GM21367 (cell line): ENCODE measurements around the gene EFCAB6.

Experiments used
- ATAC-seq: cut with Tn5 transposase; IDR thresholded peaks from one replicate; pipeline ENCODE4 v1.9.1; 2021; ENCODE audit not compliant: unreplicated experiment

The EFCAB6 gene

GRCh38 chr22:43600265-43600664 is 211.8 kb downstream of the EFCAB6 start:
- ATAC-seq: no peak

GRCh38 chr22:43592476-43592875 is 219.6 kb downstream of the EFCAB6 start:
- no peak for ATAC-seq

GRCh38 chr22:43591380-43591779 is 220.7 kb downstream of the EFCAB6 start:
- no peak for ATAC-seq

GRCh38 chr22:43587574-43587973 is 224.5 kb downstream of the EFCAB6 start:
- ATAC-seq: no peak

- ATAC-seq: no peak
Observed at GRCh38 chr22:43583501-43583900, 228.6 kb downstream of the EFCAB6 start.

GRCh38 chr22:43582394-43582793 is 229.7 kb downstream of the EFCAB6 start:
- ATAC-seq: no peak

- no peak for ATAC-seq
Observed at GRCh38 chr22:43580271-43580750, 231.8 kb downstream of the EFCAB6 start.

- no peak for ATAC-seq
Observed at GRCh38 chr22:43574738-43575137, 237.4 kb downstream of the EFCAB6 start.

- no peak for ATAC-seq
Observed at GRCh38 chr22:43572710-43573109, 239.4 kb downstream of the EFCAB6 start.

GRCh38 chr22:43571181-43571580 is 240.9 kb downstream of the EFCAB6 start:
- ATAC-seq: no peak

- no peak for ATAC-seq
Observed at GRCh38 chr22:43570531-43571165, 241.5 kb downstream of the EFCAB6 start.

- no peak for ATAC-seq
Observed at GRCh38 chr22:43569111-43569510, 243.0 kb downstream of the EFCAB6 start.

GRCh38 chr22:43567691-43568324 is 244.3 kb downstream of the EFCAB6 start:
- ATAC-seq: no peak

- no peak for ATAC-seq
Observed at GRCh38 chr22:43566561-43567332, 245.4 kb downstream of the EFCAB6 start.

GRCh38 chr22:43566021-43566420 is 246.1 kb downstream of the EFCAB6 start:
- ATAC-seq: no peak

GRCh38 chr22:43564859-43565258 is 247.2 kb downstream of the EFCAB6 start:
- no peak for ATAC-seq

GRCh38 chr22:43563571-43563970 is 248.5 kb downstream of the EFCAB6 start:
- no peak for ATAC-seq

- no peak for ATAC-seq
Observed at GRCh38 chr22:43562843-43563242, 249.3 kb downstream of the EFCAB6 start.

GRCh38 chr22:43561415-43562178 is 250.5 kb downstream of the EFCAB6 start:
- ATAC-seq: no peak

GRCh38 chr22:43560651-43561050 is 251.5 kb downstream of the EFCAB6 start:
- ATAC-seq: no peak
